Activated naive CD4-positive, alpha-beta T cell treated with anti-CD3 and anti-CD28 coated beads for 36 hours (primary cell): ENCODE measurements around the gene ASXL3. TPM values are rescaled to one million over a fixed set of nuclear protein-coding genes. Genes with fewer than 3 reads are reported as not detected.

ENCODE experiments used
- CTCF ChIA-PET: fragments of 350-600 bp; sonication (Branson Sonifier 250); formaldehyde crosslinking; loops from one replicate; lab custom pipeline; 2021; ENCODE audit warnings: antibody characterized with exemption; lab: Charles Lee
- DNase-seq: peaks from one replicate; pipeline ENCODE4 v3.0.0-alpha.2; 2020
- H3K27ac Mint-ChIP-seq: one replicate; pipeline ENCODE4 v1.8.0; 2021; ENCODE audit warnings: mild to moderate bottlenecking, mixed read lengths
- H3K27me3 Mint-ChIP-seq: one replicate; pipeline ENCODE4 v1.8.0; 2021; ENCODE audit warnings: low read depth, mixed read lengths
- H3K36me3 Mint-ChIP-seq: one replicate; pipeline ENCODE4 v1.8.0; 2021; ENCODE audit warnings: low read depth, mixed read lengths
- H3K4me1 Mint-ChIP-seq: one replicate; pipeline ENCODE4 v1.8.0; 2021; ENCODE audit warnings: low read depth, mixed read lengths
- H3K4me3 Mint-ChIP-seq: one replicate; pipeline ENCODE4 v1.8.0; 2021; ENCODE audit warnings: mild to moderate bottlenecking, moderate library complexity, mixed read lengths
- H3K9me3 Mint-ChIP-seq: one replicate; pipeline ENCODE4 v1.8.0; 2021; ENCODE audit warnings: mixed read lengths
- intact Hi-C: fragments of 100-400 bp; cut with micrococcal nuclease; formaldehyde crosslinking; loops from one replicate; pipeline ENCODE4 v1.15.1; 2023
- total RNA-seq, 2 experiments: library from RNA; stranded (reverse); gene quantifications; one replicate each; pipeline ENCODE4 v1.2.3, GENCODE V29; 2021

The ASXL3 gene
- not detected for total RNA-seq

GRCh38 chr18:33577685-33578517 lies at the start of gene ASXL3:
ASXL3 (plus strand) TSS chr18:33578219; CDS start chr18:33578632, 413 bp downstream.
- Mint-ChIP-seq H3K9me3 (no peaks in the 10 kb centered on the region), H3K4me1 (peaks cover 4% of the 10 kb centered on the region), H3K4me3 (peak within 1 kb of the TSS; percentile 45), H3K27me3 (peaks cover 18% of the 10 kb centered on the region), H3K27ac (no peak within 1 kb of the TSS), H3K36me3 (no peaks in the 10 kb centered on the region)
- CTCF ChIA-PET = no interaction called here
- no peak for DNase-seq
- intact Hi-C loops = no loop called here

GRCh38 chr18:33532978-33533377 lies 45.0 kb upstream of the ASXL3 start:
- intact Hi-C loops = no loop called here
- Mint-ChIP-seq H3K27me3 (no peaks in the 10 kb centered on the region), H3K27ac (no peak overlapping the region), H3K4me3 (no peak overlapping the region), H3K9me3 (peaks cover 5% of the 10 kb centered on the region), H3K36me3 (no peaks in the 10 kb centered on the region), H3K4me1 (no peaks in the 10 kb centered on the region)
- DNase-seq = no peak
- CTCF ChIA-PET = no interaction called here

- CTCF ChIA-PET = no interaction called here
- DNase-seq = no peak
- H3K4me3 Mint-ChIP-seq = no peak overlapping the region
- intact Hi-C loops = no loop called here
- H3K36me3 Mint-ChIP-seq = no peaks in the 10 kb centered on the region
- peaks cover 3% of the 10 kb centered on the region for H3K9me3 Mint-ChIP-seq
- H3K27ac Mint-ChIP-seq = no peak overlapping the region
- H3K27me3 Mint-ChIP-seq = no peaks in the 10 kb centered on the region
- H3K4me1 Mint-ChIP-seq = no peaks in the 10 kb centered on the region
Observed at GRCh38 chr18:33536904-33537303, 41.1 kb upstream of the ASXL3 start.

GRCh38 chr18:33538418-33539042 lies 39.5 kb upstream of the ASXL3 start:
- DNase-seq = no peak
- Mint-ChIP-seq H3K27ac (no peak overlapping the region), H3K4me3 (no peak overlapping the region), H3K9me3 (peaks cover 3% of the 10 kb centered on the region), H3K4me1 (no peaks in the 10 kb centered on the region), H3K27me3 (no peaks in the 10 kb centered on the region), H3K36me3 (no peaks in the 10 kb centered on the region)
- intact Hi-C loops = no loop called here
- CTCF ChIA-PET = no interaction called here

GRCh38 chr18:33540392-33540791 lies 37.6 kb upstream of the ASXL3 start:
- Mint-ChIP-seq H3K36me3 (no peaks in the 10 kb centered on the region), H3K9me3 (peaks cover 3% of the 10 kb centered on the region), H3K27ac (no peak overlapping the region), H3K4me1 (no peaks in the 10 kb centered on the region), H3K27me3 (no peaks in the 10 kb centered on the region), H3K4me3 (no peak overlapping the region)
- CTCF ChIA-PET = no interaction called here
- intact Hi-C loops = no loop called here
- no peak for DNase-seq

- Mint-ChIP-seq H3K36me3 (no peaks in the 10 kb centered on the region), H3K27ac (no peak overlapping the region), H3K27me3 (no peaks in the 10 kb centered on the region), H3K9me3 (peaks cover 3% of the 10 kb centered on the region), H3K4me1 (no peaks in the 10 kb centered on the region), H3K4me3 (no peak overlapping the region)
- no peak for DNase-seq
- intact Hi-C loops = no loop called here
- CTCF ChIA-PET = no interaction called here
Observed at GRCh38 chr18:33541316-33541715, 36.7 kb upstream of the ASXL3 start.

- Mint-ChIP-seq H3K36me3 (no peaks in the 10 kb centered on the region), H3K27me3 (no peaks in the 10 kb centered on the region), H3K27ac (no peak overlapping the region), H3K9me3 (no peaks in the 10 kb centered on the region), H3K4me1 (no peaks in the 10 kb centered on the region), H3K4me3 (no peak overlapping the region)
- intact Hi-C loops = no loop called here
- no peak for DNase-seq
- CTCF ChIA-PET = no interaction called here
Observed at GRCh38 chr18:33556846-33557245, 21.2 kb upstream of the ASXL3 start.

- Mint-ChIP-seq H3K4me3 (no peak overlapping the region), H3K27ac (no peak overlapping the region), H3K4me1 (no peaks in the 10 kb centered on the region), H3K9me3 (no peaks in the 10 kb centered on the region), H3K36me3 (no peaks in the 10 kb centered on the region), H3K27me3 (no peaks in the 10 kb centered on the region)
- no peak for DNase-seq
- CTCF ChIA-PET = no interaction called here
- intact Hi-C loops = no loop called here
Observed at GRCh38 chr18:33557706-33558105, 20.3 kb upstream of the ASXL3 start.

GRCh38 chr18:33558529-33558928 lies 19.5 kb upstream of the ASXL3 start:
- Mint-ChIP-seq H3K36me3 (no peaks in the 10 kb centered on the region), H3K9me3 (no peaks in the 10 kb centered on the region), H3K27me3 (no peaks in the 10 kb centered on the region), H3K27ac (no peak overlapping the region), H3K4me1 (no peaks in the 10 kb centered on the region), H3K4me3 (no peak overlapping the region)
- no peak for DNase-seq
- CTCF ChIA-PET = no interaction called here
- intact Hi-C loops = no loop called here

GRCh38 chr18:33560686-33561370 lies 17.2 kb upstream of the ASXL3 start:
- peak; percentile 7 for DNase-seq
- no peaks in the 10 kb centered on the region for H3K4me1 Mint-ChIP-seq
- H3K36me3 Mint-ChIP-seq = no peaks in the 10 kb centered on the region
- H3K27me3 Mint-ChIP-seq = no peaks in the 10 kb centered on the region
- CTCF ChIA-PET = interaction anchor here (0.7 kb wide), 1 partner anchor 113 kb away, joined by 4 read pairs; no protein-coding TSS in a partner anchor
- H3K9me3 Mint-ChIP-seq = peaks cover 3% of the 10 kb centered on the region
- intact Hi-C loops = no loop called here
- no peak overlapping the region for H3K4me3 Mint-ChIP-seq
- no peak overlapping the region for H3K27ac Mint-ChIP-seq

GRCh38 chr18:33562741-33563140 lies 15.3 kb upstream of the ASXL3 start:
- intact Hi-C loops = no loop called here
- H3K4me1 Mint-ChIP-seq = no peaks in the 10 kb centered on the region

GRCh38 chr18:33567705-33568104 lies 10.3 kb upstream of the ASXL3 start:
- CTCF ChIA-PET = no interaction called here

More at GRCh38 chr18:33562741-33563140, 15.3 kb upstream of the ASXL3 start:
- H3K4me3 Mint-ChIP-seq = no peak overlapping the region
- DNase-seq = no peak
- H3K36me3 Mint-ChIP-seq = no peaks in the 10 kb centered on the region
- no peak overlapping the region for H3K27ac Mint-ChIP-seq
- no peaks in the 10 kb centered on the region for H3K27me3 Mint-ChIP-seq
- CTCF ChIA-PET = no interaction called here
- peaks cover 4% of the 10 kb centered on the region for H3K9me3 Mint-ChIP-seq

More at GRCh38 chr18:33567705-33568104, 10.3 kb upstream of the ASXL3 start:
- H3K4me1 Mint-ChIP-seq = no peaks in the 10 kb centered on the region
- H3K36me3 Mint-ChIP-seq = no peaks in the 10 kb centered on the region
- DNase-seq = no peak
- H3K9me3 Mint-ChIP-seq = peaks cover 6% of the 10 kb centered on the region
- no peaks in the 10 kb centered on the region for H3K27me3 Mint-ChIP-seq
- intact Hi-C loops = no loop called here
- no peak overlapping the region for H3K4me3 Mint-ChIP-seq
- H3K27ac Mint-ChIP-seq = no peak overlapping the region
